HEK293 (cell line): Measurements from ENCODE around the gene MIF4GD.

Experiments used
- GLIS2 ChIP-seq: fragments of 450-650 bp; formaldehyde crosslinking; IDR thresholded peaks from 2 replicates; pipeline ENCODE4 v1.5.1; 2016; ENCODE audit warnings: missing biosample characterization, missing genetic modification characterization
- KLF1 ChIP-seq: fragments of 450-650 bp; formaldehyde crosslinking; IDR thresholded peaks from 2 replicates; pipeline ENCODE4 v1.5.1; 2016; ENCODE audit warnings: missing biosample characterization, missing genetic modification characterization
- MZF1 ChIP-seq: fragments of 450-650 bp; formaldehyde crosslinking; IDR thresholded peaks from 2 replicates; pipeline ENCODE4 v1.5.1; 2017; ENCODE audit warnings: missing biosample characterization, missing genetic modification characterization, borderline replicate concordance
- OSR2 ChIP-seq: fragments of 450-650 bp; formaldehyde crosslinking; IDR thresholded peaks from 2 replicates; pipeline ENCODE4 v1.5.1; 2016; ENCODE audit warnings: missing biosample characterization, missing genetic modification characterization
- SALL2 ChIP-seq: fragments of 450-650 bp; formaldehyde crosslinking; IDR thresholded peaks from 2 replicates; pipeline ENCODE4 v1.5.0; 2017; ENCODE audit warnings: missing biosample characterization, mild to moderate bottlenecking, missing genetic modification characterization, borderline replicate concordance
- YY2 ChIP-seq: fragments of 450-650 bp; formaldehyde crosslinking; IDR thresholded peaks from 2 replicates; pipeline ENCODE4 v1.5.1; 2016; ENCODE audit warnings: missing biosample characterization, missing genetic modification characterization
- ZBTB11 ChIP-seq: fragments of 450-650 bp; formaldehyde crosslinking; conservative IDR thresholded peaks from 2 replicates; pipeline ENCODE4 v1.5.1; 2016; ENCODE audit warnings: low read depth, missing biosample characterization, missing genetic modification characterization
- ZBTB21 ChIP-seq: fragments of 450-650 bp; formaldehyde crosslinking; IDR thresholded peaks from 2 replicates; pipeline ENCODE4 v1.5.1; 2017; ENCODE audit warnings: missing biosample characterization, missing genetic modification characterization
- ZEB2 ChIP-seq: fragments of 450-650 bp; formaldehyde crosslinking; IDR thresholded peaks from 2 replicates; pipeline ENCODE4 v1.5.1; 2016; ENCODE audit warnings: missing biosample characterization, missing genetic modification characterization
- ZFP37 ChIP-seq: fragments of 450-650 bp; formaldehyde crosslinking; IDR thresholded peaks from 2 replicates; pipeline ENCODE4 v1.5.1; 2016; ENCODE audit warnings: missing biosample characterization, missing genetic modification characterization
- ZIC2 ChIP-seq: fragments of 450-650 bp; formaldehyde crosslinking; IDR thresholded peaks from 2 replicates; pipeline ENCODE4 v1.5.1; 2016; ENCODE audit warnings: missing biosample characterization, missing genetic modification characterization
- ZNF335 ChIP-seq: fragments of 450-650 bp; formaldehyde crosslinking; conservative IDR thresholded peaks from 2 replicates; pipeline ENCODE4 v1.5.1; 2016; ENCODE audit warnings: missing biosample characterization, missing genetic modification characterization
- ZNF341 ChIP-seq: fragments of 450-650 bp; formaldehyde crosslinking; IDR thresholded peaks from 2 replicates; pipeline ENCODE4; 2016; ENCODE audit warnings: low read depth, missing biosample characterization, missing genetic modification characterization
- ZNF394 ChIP-seq: fragments of 450-650 bp; formaldehyde crosslinking; IDR thresholded peaks from 2 replicates; pipeline ENCODE4 v1.5.1; 2016; ENCODE audit warnings: missing biosample characterization, missing genetic modification characterization, mild to moderate bottlenecking, moderate library complexity, borderline replicate concordance
- ZNF426 ChIP-seq: fragments of 450-650 bp; formaldehyde crosslinking; IDR thresholded peaks from 2 replicates; pipeline ENCODE4 v1.5.1; 2017; ENCODE audit warnings: missing biosample characterization, missing genetic modification characterization, mild to moderate bottlenecking, inconsistent platforms, moderate library complexity
- ZNF561 ChIP-seq: fragments of 450-650 bp; IDR thresholded peaks from 2 replicates; pipeline ENCODE4 v1.5.1; 2018; ENCODE audit warnings: missing biosample characterization, missing genetic modification characterization, borderline replicate concordance
- ZNF585B ChIP-seq: fragments of 450-650 bp; formaldehyde crosslinking; IDR thresholded peaks from 2 replicates; pipeline ENCODE4 v1.5.1; 2016; ENCODE audit warnings: missing biosample characterization, missing genetic modification characterization
- ZNF670 ChIP-seq: fragments of 450-650 bp; formaldehyde crosslinking; IDR thresholded peaks from 2 replicates; pipeline ENCODE4 v1.5.1; 2016; ENCODE audit warnings: missing biosample characterization, missing genetic modification characterization, low read depth
- ZNF747 ChIP-seq: fragments of 450-650 bp; formaldehyde crosslinking; IDR thresholded peaks from 2 replicates; pipeline ENCODE4 v1.5.1; 2016; ENCODE audit warnings: missing biosample characterization, missing genetic modification characterization
- ZSCAN30 ChIP-seq: fragments of 450-650 bp; IDR thresholded peaks from 2 replicates; pipeline ENCODE4 v1.5.1; 2018; ENCODE audit warnings: missing biosample characterization, mild to moderate bottlenecking, missing genetic modification characterization, moderate library complexity
- TF ChIP-seq, protein P1 (sequence below): fragments of 450-650 bp; formaldehyde crosslinking; IDR thresholded peaks from 2 replicates; pipeline ENCODE4 v1.5.1; 2017; ENCODE audit warnings: missing biosample characterization, missing genetic modification characterization
- TF ChIP-seq, protein P2 (sequence below): fragments of 450-650 bp; formaldehyde crosslinking; IDR thresholded peaks from 2 replicates; pipeline ENCODE4 v1.5.1; 2017; ENCODE audit warnings: missing biosample characterization, missing genetic modification characterization
- TF ChIP-seq, protein P3 (sequence below): sonication (generic); formaldehyde crosslinking; IDR thresholded peaks from 2 replicates; pipeline ENCODE4 v1.8.1; 2022; ENCODE audit warnings: mild to moderate bottlenecking, moderate library complexity, missing genetic modification reagents
- TF ChIP-seq, protein P4 (sequence below): fragments of 450-650 bp; formaldehyde crosslinking; IDR thresholded peaks from 2 replicates; pipeline ENCODE4 v1.5.1; 2016; ENCODE audit warnings: missing biosample characterization, missing genetic modification characterization
- TF ChIP-seq, protein P5 (sequence below): fragments of 450-650 bp; formaldehyde crosslinking; IDR thresholded peaks from 2 replicates; pipeline ENCODE4 v1.5.1; 2016; ENCODE audit warnings: missing biosample characterization, missing genetic modification characterization, low read depth
- TF ChIP-seq, protein P6 (sequence below): fragments of 450-650 bp; formaldehyde crosslinking; IDR thresholded peaks from 2 replicates; pipeline ENCODE4 v1.5.1; 2016; ENCODE audit warnings: missing biosample characterization, missing genetic modification characterization, low read depth

Gene MIF4GD

GRCh38 chr17:75270218-75270965 lies 639 bp downstream of the MIF4GD start (continued):
- TF ChIP-seq ZBTB11 (tag by site-specific recombination) = peak; percentile 56
- peak; percentile 92 for TF ChIP-seq ZNF335 (tag by site-specific recombination)
- TF ChIP-seq ZNF747 = no peak
- no peak for TF ChIP-seq YY2 (tag by site-specific recombination)
- TF ChIP-seq, protein P1, sequence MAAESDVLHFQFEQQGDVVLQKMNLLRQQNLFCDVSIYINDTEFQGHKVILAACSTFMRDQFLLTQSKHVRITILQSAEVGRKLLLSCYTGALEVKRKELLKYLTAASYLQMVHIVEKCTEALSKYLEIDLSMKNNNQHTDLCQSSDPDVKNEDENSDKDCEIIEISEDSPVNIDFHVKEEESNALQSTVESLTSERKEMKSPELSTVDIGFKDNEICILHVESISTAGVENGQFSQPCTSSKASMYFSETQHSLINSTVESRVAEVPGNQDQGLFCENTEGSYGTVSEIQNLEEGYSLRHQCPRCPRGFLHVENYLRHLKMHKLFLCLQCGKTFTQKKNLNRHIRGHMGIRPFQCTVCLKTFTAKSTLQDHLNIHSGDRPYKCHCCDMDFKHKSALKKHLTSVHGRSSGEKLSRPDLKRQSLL = peak; percentile 89
- TF ChIP-seq, protein P2, sequence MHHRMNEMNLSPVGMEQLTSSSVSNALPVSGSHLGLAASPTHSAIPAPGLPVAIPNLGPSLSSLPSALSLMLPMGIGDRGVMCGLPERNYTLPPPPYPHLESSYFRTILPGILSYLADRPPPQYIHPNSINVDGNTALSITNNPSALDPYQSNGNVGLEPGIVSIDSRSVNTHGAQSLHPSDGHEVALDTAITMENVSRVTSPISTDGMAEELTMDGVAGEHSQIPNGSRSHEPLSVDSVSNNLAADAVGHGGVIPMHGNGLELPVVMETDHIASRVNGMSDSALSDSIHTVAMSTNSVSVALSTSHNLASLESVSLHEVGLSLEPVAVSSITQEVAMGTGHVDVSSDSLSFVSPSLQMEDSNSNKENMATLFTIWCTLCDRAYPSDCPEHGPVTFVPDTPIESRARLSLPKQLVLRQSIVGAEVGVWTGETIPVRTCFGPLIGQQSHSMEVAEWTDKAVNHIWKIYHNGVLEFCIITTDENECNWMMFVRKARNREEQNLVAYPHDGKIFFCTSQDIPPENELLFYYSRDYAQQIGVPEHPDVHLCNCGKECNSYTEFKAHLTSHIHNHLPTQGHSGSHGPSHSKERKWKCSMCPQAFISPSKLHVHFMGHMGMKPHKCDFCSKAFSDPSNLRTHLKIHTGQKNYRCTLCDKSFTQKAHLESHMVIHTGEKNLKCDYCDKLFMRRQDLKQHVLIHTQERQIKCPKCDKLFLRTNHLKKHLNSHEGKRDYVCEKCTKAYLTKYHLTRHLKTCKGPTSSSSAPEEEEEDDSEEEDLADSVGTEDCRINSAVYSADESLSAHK (tag by site-specific recombination) = no peak
- TF ChIP-seq, protein P3, sequence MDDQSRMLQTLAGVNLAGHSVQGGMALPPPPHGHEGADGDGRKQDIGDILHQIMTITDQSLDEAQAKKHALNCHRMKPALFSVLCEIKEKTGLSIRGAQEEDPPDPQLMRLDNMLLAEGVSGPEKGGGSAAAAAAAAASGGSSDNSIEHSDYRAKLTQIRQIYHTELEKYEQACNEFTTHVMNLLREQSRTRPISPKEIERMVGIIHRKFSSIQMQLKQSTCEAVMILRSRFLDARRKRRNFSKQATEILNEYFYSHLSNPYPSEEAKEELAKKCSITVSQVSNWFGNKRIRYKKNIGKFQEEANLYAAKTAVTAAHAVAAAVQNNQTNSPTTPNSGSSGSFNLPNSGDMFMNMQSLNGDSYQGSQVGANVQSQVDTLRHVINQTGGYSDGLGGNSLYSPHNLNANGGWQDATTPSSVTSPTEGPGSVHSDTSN (CRISPR knock-in tag) = peak; percentile 67
- TF ChIP-seq, protein P4, sequence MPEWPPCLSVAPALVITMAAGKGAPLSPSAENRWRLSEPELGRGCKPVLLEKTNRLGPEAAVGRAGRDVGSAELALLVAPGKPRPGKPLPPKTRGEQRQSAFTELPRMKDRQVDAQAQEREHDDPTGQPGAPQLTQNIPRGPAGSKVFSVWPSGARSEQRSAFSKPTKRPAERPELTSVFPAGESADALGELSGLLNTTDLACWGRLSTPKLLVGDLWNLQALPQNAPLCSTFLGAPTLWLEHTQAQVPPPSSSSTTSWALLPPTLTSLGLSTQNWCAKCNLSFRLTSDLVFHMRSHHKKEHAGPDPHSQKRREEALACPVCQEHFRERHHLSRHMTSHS (tag by site-specific recombination) = no peak
- no peak for TF ChIP-seq ZNF426 (tag by site-specific recombination)
- TF ChIP-seq, protein P5, sequence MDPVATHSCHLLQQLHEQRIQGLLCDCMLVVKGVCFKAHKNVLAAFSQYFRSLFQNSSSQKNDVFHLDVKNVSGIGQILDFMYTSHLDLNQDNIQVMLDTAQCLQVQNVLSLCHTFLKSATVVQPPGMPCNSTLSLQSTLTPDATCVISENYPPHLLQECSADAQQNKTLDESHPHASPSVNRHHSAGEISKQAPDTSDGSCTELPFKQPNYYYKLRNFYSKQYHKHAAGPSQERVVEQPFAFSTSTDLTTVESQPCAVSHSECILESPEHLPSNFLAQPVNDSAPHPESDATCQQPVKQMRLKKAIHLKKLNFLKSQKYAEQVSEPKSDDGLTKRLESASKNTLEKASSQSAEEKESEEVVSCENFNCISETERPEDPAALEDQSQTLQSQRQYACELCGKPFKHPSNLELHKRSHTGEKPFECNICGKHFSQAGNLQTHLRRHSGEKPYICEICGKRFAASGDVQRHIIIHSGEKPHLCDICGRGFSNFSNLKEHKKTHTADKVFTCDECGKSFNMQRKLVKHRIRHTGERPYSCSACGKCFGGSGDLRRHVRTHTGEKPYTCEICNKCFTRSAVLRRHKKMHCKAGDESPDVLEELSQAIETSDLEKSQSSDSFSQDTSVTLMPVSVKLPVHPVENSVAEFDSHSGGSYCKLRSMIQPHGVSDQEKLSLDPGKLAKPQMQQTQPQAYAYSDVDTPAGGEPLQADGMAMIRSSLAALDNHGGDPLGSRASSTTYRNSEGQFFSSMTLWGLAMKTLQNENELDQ (tag by site-specific recombination) = no peak
- peak; percentile 53; the same call in 1 of the 2 replicates for TF ChIP-seq ZNF561 (tag by site-specific recombination)
- peak; percentile 94 for TF ChIP-seq GLIS2 (tag by site-specific recombination)
- TF ChIP-seq ZNF394 = peak; percentile 92
- TF ChIP-seq, protein P6, sequence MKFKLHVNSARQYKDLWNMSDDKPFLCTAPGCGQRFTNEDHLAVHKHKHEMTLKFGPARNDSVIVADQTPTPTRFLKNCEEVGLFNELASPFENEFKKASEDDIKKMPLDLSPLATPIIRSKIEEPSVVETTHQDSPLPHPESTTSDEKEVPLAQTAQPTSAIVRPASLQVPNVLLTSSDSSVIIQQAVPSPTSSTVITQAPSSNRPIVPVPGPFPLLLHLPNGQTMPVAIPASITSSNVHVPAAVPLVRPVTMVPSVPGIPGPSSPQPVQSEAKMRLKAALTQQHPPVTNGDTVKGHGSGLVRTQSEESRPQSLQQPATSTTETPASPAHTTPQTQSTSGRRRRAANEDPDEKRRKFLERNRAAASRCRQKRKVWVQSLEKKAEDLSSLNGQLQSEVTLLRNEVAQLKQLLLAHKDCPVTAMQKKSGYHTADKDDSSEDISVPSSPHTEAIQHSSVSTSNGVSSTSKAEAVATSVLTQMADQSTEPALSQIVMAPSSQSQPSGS (tag by site-specific recombination) = no peak
- peak; percentile 75 for TF ChIP-seq ZNF341 (tag by site-specific recombination)
- TF ChIP-seq ZIC2 (tag by site-specific recombination) = peak; percentile 83
- peak; percentile 30; the same call in 1 of the 2 replicates for TF ChIP-seq ZBTB21 (tag by site-specific recombination)
- no peak for TF ChIP-seq MZF1 (tag by site-specific recombination)
- peak; percentile 70; the same call in 1 of the 2 replicates for TF ChIP-seq ZFP37
- peak; percentile 87 for TF ChIP-seq ZEB2
- TF ChIP-seq KLF1 (tag by site-specific recombination) = peak; percentile 32
- 0 out of 2 replicates have a peak, but pooled peaks have one; percentile 10 for TF ChIP-seq OSR2 (tag by site-specific recombination)
- no peak for TF ChIP-seq ZNF670
- no peak for TF ChIP-seq ZSCAN30 (tag by site-specific recombination)
- no peak for TF ChIP-seq ZNF585B (tag by site-specific recombination)
- no peak for TF ChIP-seq SALL2 (tag by site-specific recombination)
